GM18508 (cell line): ENCODE measurements around the gene OST4.
"Not testable (repeated sequence)": the region's sequence is repeated elsewhere in the genome, so short reads cannot be mapped to it uniquely, and the experiment has no call there.

ENCODE experiments used
- ATAC-seq: cut with Tn5 transposase; IDR thresholded peaks from one replicate; pipeline ENCODE4 v1.9.1; 2021; ENCODE audit warnings: moderate number of reproducible peaks; ENCODE audit not compliant: insufficient read depth, unreplicated experiment

Gene OST4

GRCh38 chr2:27080140-27080469 is 8.7 kb upstream of the OST4 start:
- ATAC-seq = no peak

GRCh38 chr2:27079233-27080139 is 8.0 kb upstream of the OST4 start:
- no peak for ATAC-seq

DNA sequence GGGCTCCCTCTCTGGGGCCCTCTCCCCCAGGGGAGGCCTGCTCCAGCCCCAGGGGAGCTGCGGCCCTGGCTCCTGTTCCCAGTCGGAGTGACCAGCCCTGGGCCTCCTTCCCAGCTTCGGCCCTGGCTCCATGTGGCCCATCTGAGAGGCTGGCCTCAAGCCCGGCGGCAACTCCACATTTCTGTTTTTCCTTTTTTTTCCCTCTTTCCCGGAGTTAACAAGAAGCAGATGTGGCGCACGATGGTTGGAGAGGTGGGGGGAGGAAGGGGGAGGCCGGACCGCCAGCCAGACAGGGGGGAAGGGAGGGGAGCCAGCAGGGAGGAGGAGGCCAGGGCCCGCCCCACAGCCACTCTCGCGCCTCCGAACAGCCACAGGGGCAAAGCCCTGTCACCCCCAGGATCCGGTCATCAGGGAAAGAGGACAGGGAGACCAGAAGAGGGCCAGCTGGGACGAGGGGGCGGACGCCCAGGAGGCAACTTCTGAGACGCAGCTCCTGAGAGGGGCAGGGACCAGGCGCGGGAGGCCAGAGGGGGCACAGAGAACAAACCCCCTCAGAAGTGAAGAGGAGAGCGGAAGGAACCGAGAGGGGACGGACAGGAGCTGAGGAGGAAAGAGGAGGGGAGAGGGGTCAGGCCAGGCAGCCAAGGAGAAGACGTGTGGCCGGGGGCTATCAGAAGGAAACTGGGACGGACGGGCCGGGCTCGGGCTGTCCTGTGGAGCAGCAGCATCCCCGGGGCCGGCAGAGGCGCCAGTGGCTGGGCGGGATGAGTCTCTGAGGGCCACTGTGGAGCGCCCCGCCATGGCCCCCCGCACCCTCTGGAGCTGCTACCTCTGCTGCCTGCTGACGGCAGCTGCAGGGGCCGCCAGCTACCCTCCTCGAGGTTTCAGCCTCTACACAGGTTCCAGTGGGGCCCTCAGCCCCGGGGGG is 7.1 kb upstream of the OST4 start, which contains the start of gene EMILIN1:
EMILIN1 (plus strand) TSS at position 349 of the 928 bp plus-strand sequence; CDS start at position 800, 451 bp downstream.
- no peak for ATAC-seq

GRCh38 chr2:27077231-27077630 is 5.8 kb upstream of the OST4 start:
- no peak for ATAC-seq

DNA sequence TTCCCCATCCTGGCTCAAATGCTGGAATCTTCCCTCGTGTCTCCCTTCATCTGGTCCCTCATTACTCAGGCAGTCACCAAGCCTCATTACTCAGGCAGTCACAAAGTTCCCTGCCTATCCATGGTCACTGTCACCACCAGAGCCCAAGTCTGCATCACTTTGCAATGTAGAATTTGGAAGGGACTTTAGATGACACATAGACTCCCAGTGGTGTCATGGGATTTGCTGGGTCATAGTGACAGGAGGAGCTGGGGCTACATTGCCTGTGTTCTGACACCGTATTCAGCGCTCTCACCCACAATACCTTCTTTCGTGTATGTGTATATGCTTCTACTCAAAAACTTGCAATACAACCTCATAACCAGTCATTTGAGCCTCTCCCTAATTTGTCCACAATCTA is 4.9 kb upstream of the OST4 start:
- no peak for ATAC-seq

DNA sequence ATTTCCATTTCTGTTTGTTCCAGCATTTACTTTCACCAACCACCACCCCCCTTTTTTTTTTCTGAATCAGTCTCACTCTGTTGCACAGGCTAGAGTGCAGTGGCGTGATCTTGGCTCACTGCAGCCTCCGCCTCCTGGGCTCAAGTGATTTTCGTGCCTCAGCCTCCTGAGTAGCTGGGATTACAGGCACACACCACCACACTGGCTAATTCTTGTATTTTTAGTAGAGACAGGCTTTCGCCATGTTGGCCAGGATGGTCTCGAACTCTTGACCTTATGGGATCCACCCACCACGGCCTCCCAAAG is 4.1 kb upstream of the OST4 start:
- ATAC-seq = not testable (repeated sequence)

- no peak for ATAC-seq
Measured at GRCh38 chr2:27074738-27075565, 3.5 kb upstream of the OST4 start.

GRCh38 chr2:27073782-27074181 is 2.3 kb upstream of the OST4 start:
- no peak for ATAC-seq

DNA sequence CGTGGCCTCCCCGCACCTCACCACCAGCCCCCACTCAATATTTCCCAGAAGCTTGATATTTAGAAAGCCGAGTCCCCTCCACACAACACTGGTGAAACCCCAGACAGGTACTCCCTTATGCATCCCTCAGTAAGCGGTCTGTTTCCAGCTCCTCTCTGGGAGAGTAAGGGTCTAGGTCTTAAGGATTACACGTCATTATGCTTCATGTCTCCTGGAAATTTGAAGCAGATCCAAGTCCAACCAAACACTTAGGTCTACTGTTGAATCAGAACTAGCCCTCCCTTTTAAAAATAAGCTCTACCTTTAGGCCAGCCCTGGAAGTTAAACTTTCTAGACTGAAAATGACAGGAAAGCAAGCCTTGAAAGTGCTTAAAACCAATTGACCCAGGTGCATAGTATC is 1.5 kb upstream of the OST4 start:
- ATAC-seq = no peak

GRCh38 chr2:27071990-27072830 is 756 bp upstream of the OST4 start:
- no peak for ATAC-seq

- no peak for ATAC-seq
Measured at GRCh38 chr2:27070653-27071276, 689 bp downstream of the OST4 start.

DNA sequence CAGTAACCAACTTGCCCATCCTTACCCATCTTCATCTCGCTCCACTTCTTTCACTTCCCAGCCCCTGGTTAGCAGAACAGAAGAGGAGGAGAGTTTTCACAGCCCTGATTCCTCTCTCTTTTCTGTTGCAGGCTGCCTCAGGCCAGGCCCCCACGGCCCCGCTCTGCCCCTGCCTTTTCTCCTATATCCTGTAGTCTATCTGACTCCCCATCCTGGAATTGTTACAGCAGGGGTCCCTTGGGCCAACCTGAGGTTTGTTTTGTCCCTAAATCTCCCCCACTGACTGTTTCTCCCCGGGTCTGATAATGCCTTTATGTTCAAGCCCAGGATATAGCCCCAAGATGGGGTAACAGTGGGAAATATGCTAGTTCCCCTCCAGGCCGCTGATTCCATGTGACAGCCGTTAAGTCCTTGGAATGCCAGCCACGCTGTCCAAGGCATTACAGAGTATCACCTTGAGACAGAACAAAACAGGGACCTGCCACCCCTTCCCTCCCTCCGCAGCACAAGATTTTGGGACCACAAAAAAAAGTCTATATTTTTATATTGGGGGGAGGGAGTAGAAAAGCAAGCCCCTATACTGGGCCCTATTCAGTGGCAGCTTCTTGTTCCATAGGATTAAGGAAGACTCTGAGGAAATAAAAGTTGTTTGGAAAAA is 1.4 kb downstream of the OST4 start:
- no peak for ATAC-seq

DNA sequence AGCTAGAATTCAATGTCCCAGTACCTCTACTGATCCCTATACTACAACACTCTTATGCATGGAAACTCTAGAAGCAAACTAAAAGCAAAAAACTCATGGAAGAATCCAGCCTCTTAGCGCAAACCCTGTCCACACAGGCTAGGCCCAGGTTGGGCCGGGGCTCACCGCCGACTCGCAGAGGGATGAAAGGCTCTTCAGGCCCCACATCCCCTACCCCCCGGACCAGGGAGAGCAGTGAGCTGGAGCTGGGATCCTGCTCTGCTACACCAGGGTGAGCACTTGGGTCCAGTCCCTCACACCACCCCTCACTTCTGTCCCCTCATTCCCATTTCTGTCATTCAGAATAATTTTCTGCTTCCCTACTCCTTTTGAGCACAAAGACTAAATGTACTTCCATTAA is 2.0 kb downstream of the OST4 start:
- ATAC-seq = no peak

GRCh38 chr2:27067385-27067784 is 4.1 kb downstream of the OST4 start:
- no peak for ATAC-seq

DNA sequence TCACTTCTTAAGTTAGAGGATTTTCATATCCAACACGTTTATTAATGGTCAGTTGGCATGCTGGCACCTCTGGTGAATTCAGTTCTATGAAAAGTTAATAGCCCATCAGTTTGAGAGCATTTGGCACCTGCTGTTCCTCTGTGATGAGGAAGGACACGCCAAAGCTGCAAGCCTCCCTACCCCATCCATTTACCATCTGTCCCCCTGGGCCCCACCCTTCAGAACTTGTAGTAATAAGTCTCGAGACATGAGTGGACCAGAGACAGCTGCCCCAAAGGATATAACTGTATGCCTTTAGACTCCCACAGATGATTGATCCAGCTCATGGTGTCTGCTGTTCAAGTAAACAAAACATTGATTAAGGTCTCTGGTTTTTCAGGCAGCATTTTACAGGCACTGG is 6.3 kb downstream of the OST4 start:
- no peak for ATAC-seq

- no peak for ATAC-seq
Measured at GRCh38 chr2:27060323-27060722, 11.1 kb downstream of the OST4 start.

DNA sequence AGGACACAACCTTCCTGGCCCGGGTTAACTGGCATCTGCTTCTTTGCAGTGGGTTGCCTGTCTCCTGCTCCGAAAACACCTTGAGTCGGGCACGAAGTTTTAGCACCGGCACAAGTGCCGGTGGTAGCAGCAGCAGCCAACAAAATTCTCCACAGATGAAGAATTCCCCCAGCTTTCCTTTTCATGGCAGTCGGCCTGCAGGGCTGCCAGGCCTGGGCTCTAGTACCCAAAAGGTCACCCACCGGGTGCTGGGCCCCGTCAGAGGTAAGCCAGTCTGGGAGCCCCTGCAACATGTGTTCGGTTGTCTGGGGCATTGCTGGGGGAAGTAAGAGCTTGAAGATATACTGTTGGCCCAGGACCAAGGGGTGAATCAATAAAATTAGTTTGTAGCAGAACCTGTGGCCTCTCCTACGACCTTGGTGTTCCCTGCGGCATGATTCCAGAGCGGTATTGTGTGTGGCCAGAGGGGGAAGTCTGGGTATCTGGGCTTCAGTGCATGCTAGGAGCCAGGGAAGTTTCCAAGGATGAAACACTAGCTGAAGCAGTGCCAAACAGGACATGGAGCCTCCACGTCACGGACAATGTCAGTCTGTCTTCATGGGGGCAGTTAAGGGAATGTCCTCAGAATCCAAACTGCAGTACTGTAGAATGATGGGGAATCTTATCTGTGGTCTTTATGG is 12.2 kb downstream of the OST4 start:
- no peak for ATAC-seq

GRCh38 chr2:27058210-27058609 is 13.2 kb downstream of the OST4 start:
- ATAC-seq = no peak
